Fibroblast of lung (primary cell): ENCODE results near the gene PPT1. TPM values are rescaled to one million over a fixed set of nuclear protein-coding genes. Genes with fewer than 3 reads are reported as not detected.

Experiments used
- DNase-seq, 2 donors: peaks; one replicate each; pipeline versions ENCODE4 v3.0.0 to v3.0.0-alpha.2; 2010; ENCODE audit warnings: low read depth in 2 of 2
- H2AFZ ChIP-seq: 2 replicates; pipeline ENCODE4 v1.5.1; 2012; ENCODE audit warnings: low read length, control low read depth, inconsistent platforms
- H3K27ac ChIP-seq: 2 replicates; pipeline ENCODE4 v1.5.1; 2011; ENCODE audit warnings: low read length, control low read depth; ENCODE audit not compliant: insufficient read depth
- H3K27me3 ChIP-seq: 2 replicates; pipeline ENCODE4 v1.5.1; 2011; ENCODE audit warnings: mild to moderate bottlenecking, low read length; ENCODE audit not compliant: control insufficient read depth, insufficient read depth
- H3K36me3 ChIP-seq: 2 replicates; pipeline ENCODE4 v1.5.1; 2011; ENCODE audit warnings: low read length; ENCODE audit not compliant: control insufficient read depth, insufficient read depth
- H3K4me1 ChIP-seq: 2 replicates; pipeline ENCODE4 v1.5.1; 2011; ENCODE audit warnings: low read length; ENCODE audit not compliant: control insufficient read depth, insufficient read depth; ENCODE audit errors: extremely low read depth
- H3K4me2 ChIP-seq: 2 replicates; pipeline ENCODE4 v1.5.1; 2011; ENCODE audit warnings: low read length, control low read depth; ENCODE audit not compliant: insufficient read depth; ENCODE audit errors: extremely low read depth
- H3K4me3 ChIP-seq, 4 experiments: fragments of 200-600 bp in 1 of 4; sonication (generic) in 1 of 4; replicated peaks in 1 of 4; 2 replicates each; pipeline ENCODE4 v1.5.1; 2011 to 2016; ENCODE audit warnings: low read length in 4 of 4, low read depth in 3 of 4, mild to moderate bottlenecking in 3 of 4, control low read depth in 2 of 4, inconsistent platforms in 1 of 4, mixed read lengths in 1 of 4; ENCODE audit not compliant: insufficient read depth in 1 of 4; ENCODE audit errors: control extremely low read depth in 1 of 4
- H3K79me2 ChIP-seq: 2 replicates; pipeline ENCODE4 v1.5.1; 2012; ENCODE audit warnings: mild to moderate bottlenecking, low read length, inconsistent platforms; ENCODE audit not compliant: control insufficient read depth, insufficient read depth
- H3K9ac ChIP-seq: 2 replicates; pipeline ENCODE4 v1.5.1; 2011; ENCODE audit warnings: mild to moderate bottlenecking, low read length, control low read depth; ENCODE audit not compliant: insufficient read depth
- H3K9me3 ChIP-seq: 2 replicates; pipeline ENCODE4 v1.5.1; 2012; ENCODE audit warnings: low read depth, low read length; ENCODE audit not compliant: control insufficient read depth, insufficient read depth
- H4K20me1 ChIP-seq: 2 replicates; pipeline ENCODE4 v1.5.1; 2011; ENCODE audit warnings: low read length; ENCODE audit not compliant: control insufficient read depth, insufficient read depth; ENCODE audit errors: extremely low read depth
- EZH2 ChIP-seq: IDR thresholded peaks from 2 replicates; pipeline ENCODE4 v1.5.1; 2012; ENCODE audit warnings: low read length, control low read depth, mild to moderate bottlenecking; ENCODE audit errors: missing control alignments
- polyA plus RNA-seq, 2 donors: library from polyadenylated mRNA; depleted of rRNA in 1 of 2; stranded (reverse) in 1 of 2; unstranded in 1 of 2; fragments of >200 nt; gene quantifications; 2 replicates each; pipeline ENCODE4 v1.2.1, GENCODE V29; 2011 to 2012; ENCODE audit warnings: missing spikeins in 1 of 2
- total RNA-seq: library from RNA; depleted of rRNA; stranded (reverse); fragments of >200 nt; gene quantifications from 2 replicates; pipeline ENCODE4 v1.2.1, GENCODE V29; 2014
- TF ChIP-seq, protein P1 (sequence below), 2 donors: IDR thresholded peaks in 1 of 2; conservative IDR thresholded peaks in 1 of 2; 1 replicate in 1 of 2; 2 replicates in 1 of 2; pipeline ENCODE4 v1.5.1; 2011 to 2012; ENCODE audit warnings: low read length in 2 of 2, control low read depth in 1 of 2, inconsistent platforms in 1 of 2, low read depth in 1 of 2, mild to moderate bottlenecking in 1 of 2

PPT1 gene
- total and polyA plus RNA-seq, 2 donors (not counting 1 experiment from before 2014, with no cell fraction given) = 41.0 to 81.1 TPM

DNA sequence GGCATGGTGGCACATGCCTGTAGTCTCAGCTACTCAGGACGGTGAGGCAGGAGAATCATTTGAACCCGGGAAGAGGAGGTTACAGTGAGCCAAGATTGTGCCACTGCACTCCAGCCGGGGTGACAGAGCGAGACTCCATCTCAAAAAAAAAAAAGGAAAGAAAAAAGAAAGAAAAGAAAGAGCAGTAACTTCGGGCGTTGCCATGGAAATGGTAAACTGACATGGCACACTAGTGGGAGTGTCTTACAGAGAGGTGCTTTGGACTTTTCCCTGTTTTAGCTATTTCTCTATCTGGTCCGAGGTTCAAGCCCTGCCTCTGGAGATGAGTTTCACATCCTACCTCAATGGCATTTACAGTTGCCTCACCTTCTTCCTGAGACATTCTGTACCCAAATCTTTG is 23.1 kb upstream of the PPT1 start:
- H3K27ac ChIP-seq = no peak overlapping the region
- no peak overlapping the region for H3K4me2 ChIP-seq
- H3K4me3 ChIP-seq = no peak overlapping the region
- H3K79me2 ChIP-seq = no peaks in the 10 kb centered on the region
- H3K36me3 ChIP-seq = no peaks in the 10 kb centered on the region
- H2AFZ ChIP-seq = no peak overlapping the region
- H4K20me1 ChIP-seq = no peaks in the 10 kb centered on the region
- H3K9ac ChIP-seq = no peak overlapping the region
- H3K4me1 ChIP-seq = no peaks in the 10 kb centered on the region
- DNase-seq = no peak
- TF ChIP-seq, protein P1, sequence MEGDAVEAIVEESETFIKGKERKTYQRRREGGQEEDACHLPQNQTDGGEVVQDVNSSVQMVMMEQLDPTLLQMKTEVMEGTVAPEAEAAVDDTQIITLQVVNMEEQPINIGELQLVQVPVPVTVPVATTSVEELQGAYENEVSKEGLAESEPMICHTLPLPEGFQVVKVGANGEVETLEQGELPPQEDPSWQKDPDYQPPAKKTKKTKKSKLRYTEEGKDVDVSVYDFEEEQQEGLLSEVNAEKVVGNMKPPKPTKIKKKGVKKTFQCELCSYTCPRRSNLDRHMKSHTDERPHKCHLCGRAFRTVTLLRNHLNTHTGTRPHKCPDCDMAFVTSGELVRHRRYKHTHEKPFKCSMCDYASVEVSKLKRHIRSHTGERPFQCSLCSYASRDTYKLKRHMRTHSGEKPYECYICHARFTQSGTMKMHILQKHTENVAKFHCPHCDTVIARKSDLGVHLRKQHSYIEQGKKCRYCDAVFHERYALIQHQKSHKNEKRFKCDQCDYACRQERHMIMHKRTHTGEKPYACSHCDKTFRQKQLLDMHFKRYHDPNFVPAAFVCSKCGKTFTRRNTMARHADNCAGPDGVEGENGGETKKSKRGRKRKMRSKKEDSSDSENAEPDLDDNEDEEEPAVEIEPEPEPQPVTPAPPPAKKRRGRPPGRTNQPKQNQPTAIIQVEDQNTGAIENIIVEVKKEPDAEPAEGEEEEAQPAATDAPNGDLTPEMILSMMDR (conservative IDR thresholded peaks at IDR 0.05 in 1 of 2, IDR thresholded peaks at IDR 0.05 in 1 of 2; ENCODE audit: low read depth in 1 of 2, low read length in 2 of 2) = no peak
- no peak for TF ChIP-seq EZH2
- H3K27me3 ChIP-seq = peaks cover 9% of the 10 kb centered on the region
- no peaks in the 10 kb centered on the region for H3K9me3 ChIP-seq

DNA sequence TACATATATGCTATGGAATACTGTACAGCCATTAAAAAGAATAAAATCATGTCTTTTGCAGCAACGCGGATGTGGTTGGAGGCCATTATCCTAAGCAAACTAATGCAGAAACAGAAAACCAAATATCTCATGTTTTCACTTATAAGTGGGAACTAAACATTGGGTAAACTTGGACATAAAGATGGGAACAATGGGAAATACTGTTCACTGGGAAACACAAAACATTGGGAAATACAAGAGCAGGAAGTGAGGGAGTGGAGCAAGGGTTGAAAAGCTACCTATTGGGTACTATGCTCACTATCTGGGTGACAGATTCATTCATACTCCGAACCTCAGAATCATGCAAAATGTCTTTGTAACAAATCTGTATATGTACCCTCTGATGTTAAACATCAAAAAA is 17.3 kb upstream of the PPT1 start:
- H4K20me1 ChIP-seq = no peaks in the 10 kb centered on the region
- no peak overlapping the region for H3K27ac ChIP-seq
- no peaks in the 10 kb centered on the region for H3K79me2 ChIP-seq
- no peaks in the 10 kb centered on the region for H3K36me3 ChIP-seq
- no peak overlapping the region for H3K9ac ChIP-seq
- no peak for DNase-seq
- no peak overlapping the region for H3K4me2 ChIP-seq
- TF ChIP-seq, protein P1 (conservative IDR thresholded peaks at IDR 0.05 in 1 of 2, IDR thresholded peaks at IDR 0.05 in 1 of 2; ENCODE audit: low read depth in 1 of 2, low read length in 2 of 2) = no peak
- TF ChIP-seq EZH2 = no peak
- no peak overlapping the region for H3K4me3 ChIP-seq
- peaks cover 4% of the 10 kb centered on the region for H3K27me3 ChIP-seq
- H2AFZ ChIP-seq = no peak overlapping the region
- no peaks in the 10 kb centered on the region for H3K4me1 ChIP-seq
- H3K9me3 ChIP-seq = no peaks in the 10 kb centered on the region

DNA sequence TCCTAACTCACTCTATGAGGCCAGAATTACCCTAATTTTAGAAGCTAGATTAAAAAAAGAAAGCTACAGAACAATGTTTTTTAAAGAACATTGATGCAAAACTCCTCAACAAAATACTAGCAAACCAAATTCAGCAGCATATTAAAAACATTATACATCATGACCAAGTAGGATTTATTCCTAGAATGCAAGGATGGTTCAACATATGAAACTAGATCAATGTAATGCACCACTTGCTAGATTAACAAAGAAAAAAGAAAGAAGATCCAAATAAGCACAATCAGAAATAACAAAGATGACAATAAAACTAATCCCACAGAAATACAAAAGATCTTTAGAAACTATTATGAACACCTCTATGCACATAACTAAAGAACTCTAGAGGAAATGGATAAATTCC is 13.3 kb upstream of the PPT1 start:
- H3K27ac ChIP-seq = no peak overlapping the region
- H3K9ac ChIP-seq = no peak overlapping the region
- H3K79me2 ChIP-seq = no peaks in the 10 kb centered on the region
- TF ChIP-seq, protein P1 (conservative IDR thresholded peaks at IDR 0.05 in 1 of 2, IDR thresholded peaks at IDR 0.05 in 1 of 2; ENCODE audit: low read depth in 1 of 2, low read length in 2 of 2) = no peak
- TF ChIP-seq EZH2 = no peak
- H3K4me2 ChIP-seq = no peak overlapping the region
- no peak overlapping the region for H2AFZ ChIP-seq
- H3K4me1 ChIP-seq = no peaks in the 10 kb centered on the region
- no peaks in the 10 kb centered on the region for H3K36me3 ChIP-seq
- H3K27me3 ChIP-seq = no peaks in the 10 kb centered on the region
- DNase-seq = no peak
- H3K9me3 ChIP-seq = no peaks in the 10 kb centered on the region
- no peak overlapping the region for H3K4me3 ChIP-seq
- no peaks in the 10 kb centered on the region for H4K20me1 ChIP-seq
